HFF-Myc (cell line): ENCODE data around the gene CHSY1.
"Not testable (repeated sequence)": the region's sequence is repeated elsewhere in the genome, so short reads cannot be mapped to it uniquely, and the experiment has no call there.

Source experiments
- DNase-seq: peaks from one replicate; pipeline ENCODE4 v3.0.0-alpha.2; 2011; ENCODE audit warnings: low read depth; ENCODE audit errors: extremely low read depth
- H3K4me3 ChIP-seq: replicated peaks from 2 replicates; pipeline ENCODE4 v1.5.1; 2011; ENCODE audit warnings: low read depth, mild to moderate bottlenecking, control low read depth, low read length
- TF ChIP-seq, protein P1 (sequence below): IDR thresholded peaks from 2 replicates; pipeline ENCODE4 v1.5.1; 2012; ENCODE audit warnings: mild to moderate bottlenecking, low read depth, low read length, control low read depth; ENCODE audit errors: missing control alignments

Gene CHSY1

GRCh38 chr15:101288905-101289513 is 37.2 kb upstream of the CHSY1 start:
- no peak for DNase-seq
- H3K4me3 ChIP-seq: no peak overlapping the region
- TF ChIP-seq, protein P1, sequence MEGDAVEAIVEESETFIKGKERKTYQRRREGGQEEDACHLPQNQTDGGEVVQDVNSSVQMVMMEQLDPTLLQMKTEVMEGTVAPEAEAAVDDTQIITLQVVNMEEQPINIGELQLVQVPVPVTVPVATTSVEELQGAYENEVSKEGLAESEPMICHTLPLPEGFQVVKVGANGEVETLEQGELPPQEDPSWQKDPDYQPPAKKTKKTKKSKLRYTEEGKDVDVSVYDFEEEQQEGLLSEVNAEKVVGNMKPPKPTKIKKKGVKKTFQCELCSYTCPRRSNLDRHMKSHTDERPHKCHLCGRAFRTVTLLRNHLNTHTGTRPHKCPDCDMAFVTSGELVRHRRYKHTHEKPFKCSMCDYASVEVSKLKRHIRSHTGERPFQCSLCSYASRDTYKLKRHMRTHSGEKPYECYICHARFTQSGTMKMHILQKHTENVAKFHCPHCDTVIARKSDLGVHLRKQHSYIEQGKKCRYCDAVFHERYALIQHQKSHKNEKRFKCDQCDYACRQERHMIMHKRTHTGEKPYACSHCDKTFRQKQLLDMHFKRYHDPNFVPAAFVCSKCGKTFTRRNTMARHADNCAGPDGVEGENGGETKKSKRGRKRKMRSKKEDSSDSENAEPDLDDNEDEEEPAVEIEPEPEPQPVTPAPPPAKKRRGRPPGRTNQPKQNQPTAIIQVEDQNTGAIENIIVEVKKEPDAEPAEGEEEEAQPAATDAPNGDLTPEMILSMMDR: peak; percentile 56

GRCh38 chr15:101287342-101287741 is 35.5 kb upstream of the CHSY1 start:
- H3K4me3 ChIP-seq, DNase-seq: not testable (repeated sequence)

DNA sequence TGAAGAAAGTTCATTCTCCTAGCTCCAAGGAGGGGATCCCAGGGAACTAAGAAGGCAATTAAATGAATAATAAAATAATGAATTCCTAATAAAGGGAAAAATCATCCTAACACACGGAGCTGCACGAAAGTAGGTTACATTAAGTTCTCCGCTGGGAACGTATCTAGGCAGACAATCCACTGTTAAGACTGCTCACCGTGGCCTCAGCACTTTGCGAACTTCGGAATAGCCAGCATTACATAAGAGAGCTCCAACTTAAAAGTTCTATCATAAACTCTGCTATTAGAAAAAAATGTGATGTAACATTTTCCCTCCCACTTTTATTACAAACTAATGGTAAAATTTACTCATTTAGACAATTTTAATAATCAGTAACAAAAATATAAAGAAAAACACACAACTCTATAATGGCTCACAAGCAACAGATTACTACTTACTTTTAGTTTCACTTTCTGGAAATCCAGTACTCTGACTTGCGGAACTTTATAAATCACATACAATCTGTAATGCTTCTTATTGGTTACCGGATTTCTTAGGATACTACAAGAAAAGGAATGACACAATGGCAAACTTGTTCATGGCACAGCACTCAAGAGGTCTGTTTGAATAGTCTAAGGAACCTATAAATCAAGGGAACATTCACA is 34.7 kb upstream of the CHSY1 start:
- DNase-seq: no peak
- no peak overlapping the region for H3K4me3 ChIP-seq
- TF ChIP-seq, protein P1: no peak

GRCh38 chr15:101283931-101284330 is 32.1 kb upstream of the CHSY1 start:
- TF ChIP-seq, protein P1: no peak
- no peak for DNase-seq
- H3K4me3 ChIP-seq: no peak overlapping the region

GRCh38 chr15:101280007-101280406 is 28.2 kb upstream of the CHSY1 start:
- TF ChIP-seq, protein P1: no peak

DNA sequence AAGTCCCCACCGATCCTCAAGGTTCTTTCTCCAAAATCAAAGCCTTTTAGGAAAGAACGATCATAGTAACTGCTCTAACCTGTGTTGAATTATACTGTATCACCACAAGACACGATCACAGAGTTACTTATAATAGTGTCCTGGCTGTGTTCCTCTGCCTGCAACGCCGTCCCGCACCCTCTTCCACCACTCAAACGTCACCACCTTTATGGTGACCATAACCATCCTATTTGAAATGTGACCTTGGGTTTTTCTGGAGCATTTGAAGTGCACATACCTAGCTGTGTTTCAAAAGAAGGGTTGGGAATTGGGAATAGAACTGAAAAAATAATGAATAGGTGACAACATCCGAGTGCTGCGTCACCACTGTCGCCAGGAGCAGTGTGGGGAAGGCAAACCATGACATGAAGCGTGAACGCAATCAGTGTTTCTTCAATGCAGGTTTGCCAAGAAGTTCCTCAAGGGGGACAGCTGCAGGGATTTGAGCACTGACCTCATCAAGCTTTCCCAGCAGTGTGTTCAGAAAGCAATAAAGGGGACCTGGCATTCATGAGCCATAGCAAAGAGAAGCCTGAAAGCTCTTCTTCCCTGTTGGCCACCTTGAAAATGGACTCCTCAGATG is 26.2 kb upstream of the CHSY1 start:
- no peak for DNase-seq
- H3K4me3 ChIP-seq: peak overlapping the region; percentile 98

More at GRCh38 chr15:101280007-101280406, 28.2 kb upstream of the CHSY1 start:
- no peak for DNase-seq
- no peak overlapping the region for H3K4me3 ChIP-seq

More for the DNA sequence above, 26.2 kb upstream of the CHSY1 start:
- TF ChIP-seq, protein P1: no peak
